ENCODE results near the gene P3R3URF.
A peak's percentile ranks its signal among the peaks of the same experiment; 100 is the strongest.

The P3R3URF gene

DNA sequence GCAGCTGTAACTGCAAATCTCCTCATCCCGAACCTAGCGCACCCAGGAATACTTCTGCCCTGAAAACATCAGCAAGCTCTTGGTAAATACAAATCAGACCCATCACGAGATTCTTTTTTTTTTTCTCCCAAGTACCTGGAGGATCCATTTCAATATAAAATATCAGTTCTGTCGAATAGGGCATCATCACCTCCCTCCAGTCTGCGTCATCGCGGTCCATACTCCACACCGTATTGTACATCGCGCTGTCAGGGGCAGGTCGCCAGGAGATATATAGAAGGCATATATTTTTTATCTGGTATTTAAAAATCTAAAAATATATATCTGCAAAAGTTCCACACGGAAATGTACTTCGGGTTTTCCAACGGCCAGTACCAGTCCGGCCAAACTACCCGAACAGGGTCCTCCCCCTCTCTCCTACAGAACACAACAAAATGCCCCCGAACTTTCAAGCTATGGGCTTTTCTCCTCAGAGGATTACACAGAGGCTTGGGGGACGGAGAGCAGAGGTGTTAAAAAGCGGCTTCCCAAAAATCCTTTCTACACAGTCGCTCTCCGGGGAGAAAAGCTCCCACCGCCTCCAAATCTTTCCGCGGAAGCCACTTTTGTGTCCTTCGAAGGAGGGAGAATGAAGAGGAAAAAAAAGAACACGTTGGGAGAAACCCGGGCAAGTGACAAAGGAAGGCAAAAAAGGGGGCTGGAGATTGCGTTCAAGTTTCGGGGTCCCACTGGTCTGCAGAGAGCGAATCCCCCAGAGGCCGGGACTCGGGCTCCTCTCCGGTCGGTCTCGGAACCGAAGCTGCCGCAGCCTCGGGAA is 44.4 kb downstream of the P3R3URF start:
- DNase-seq (ENCODE audit: low spot score), result peak; percentile 31

DNA sequence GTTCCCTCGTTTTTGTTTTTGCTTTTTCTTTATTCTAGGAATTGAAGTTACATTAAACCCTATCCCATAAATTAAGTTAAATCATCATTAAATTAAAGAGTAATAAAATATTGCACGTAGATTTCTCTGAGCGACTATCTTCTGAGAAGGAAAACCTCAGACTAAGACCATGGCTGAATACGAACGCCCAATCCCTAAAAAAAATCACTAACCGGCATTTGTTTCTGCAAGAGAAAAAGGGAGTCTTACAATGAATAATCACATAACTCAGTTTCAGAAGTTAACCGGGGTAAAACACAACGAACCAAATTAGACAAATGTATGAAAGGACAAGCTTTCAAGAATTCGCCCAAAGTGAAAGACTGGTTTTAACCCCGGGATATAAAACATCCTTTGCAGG is 45.2 kb downstream of the P3R3URF start:
- no peak for DNase-seq (ENCODE audit: low spot score)

DNA sequence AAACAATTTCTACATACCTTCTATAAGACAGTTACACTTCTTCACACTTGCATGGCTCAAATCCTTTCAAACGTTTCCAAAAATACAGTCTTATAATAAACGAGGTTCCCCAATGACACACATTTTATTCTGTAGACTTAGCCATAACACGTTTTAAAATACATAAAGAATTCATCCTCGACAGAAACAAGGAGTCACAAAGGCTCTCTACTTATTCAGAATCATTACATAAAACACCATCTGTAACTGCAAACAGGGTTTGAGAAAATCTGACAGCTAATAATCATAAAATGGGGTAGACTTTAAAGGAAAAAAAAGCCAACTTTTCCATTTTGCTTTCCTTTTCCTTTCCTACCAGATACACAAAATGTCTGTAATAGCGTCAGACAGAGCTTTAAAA is 45.7 kb downstream of the P3R3URF start:
- no peak for DNase-seq (ENCODE audit: low spot score)

DNA sequence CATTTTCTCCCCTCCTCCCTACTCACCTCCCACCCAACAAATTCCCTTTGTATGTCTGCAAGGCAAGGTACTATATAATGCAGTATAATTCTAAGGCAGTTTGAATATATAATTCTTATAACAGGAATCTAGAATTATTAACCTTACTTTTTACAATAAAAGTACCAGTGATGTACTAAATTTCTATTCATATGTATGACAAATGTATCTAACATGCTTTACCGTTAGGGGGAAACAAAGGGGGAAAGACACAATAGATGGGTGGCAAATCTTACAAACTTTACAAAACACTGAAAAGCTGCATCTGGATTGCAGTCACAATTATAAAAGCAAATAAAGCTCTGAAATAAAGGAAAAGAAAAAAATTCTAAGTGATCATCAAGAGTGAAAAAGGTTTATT is 46.2 kb downstream of the P3R3URF start:
- DNase-seq (ENCODE audit: low spot score), result no peak

DNA sequence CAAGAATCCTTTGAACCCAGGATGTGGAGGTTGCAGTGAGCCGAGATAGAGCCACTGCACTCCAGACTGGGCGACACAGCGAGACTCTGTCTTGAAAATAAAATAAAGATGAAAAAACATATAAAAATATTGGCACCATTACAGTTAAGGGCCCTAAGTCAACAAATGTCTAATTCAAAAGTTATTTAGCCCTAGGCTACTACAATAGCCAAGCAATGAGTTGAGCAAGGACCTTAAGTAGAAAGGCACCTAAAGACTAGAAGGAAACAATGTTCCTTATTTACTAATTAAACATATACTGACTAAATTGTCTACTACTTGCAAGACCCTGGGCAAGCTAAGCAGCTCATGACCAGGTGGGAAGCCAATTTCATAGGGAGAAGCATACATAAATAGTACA is 47.9 kb downstream of the P3R3URF start:
- DNase-seq (ENCODE audit: low spot score), result no peak
